ENCODE results near the gene IFT122. TPM values are rescaled to one million over a fixed set of nuclear protein-coding genes. Genes with fewer than 3 reads are reported as not detected.

The IFT122 gene
- total and polyA plus RNA-seq, 2 of the 4 experiments (the other 2 are of a cell fraction) = 16.8 to 28.0 TPM

- H3K56ac ChIP-seq (ENCODE audit: extremely low read depth, insufficient read depth, low read length) = no peak overlapping the region
- H3K23ac ChIP-seq (ENCODE audit: low read depth, low read length) = no peak overlapping the region
- intact Hi-C loops (cut with micrococcal nuclease) (no loop called here), in situ Hi-C loops (cut with MboI; ENCODE audit: low sequenced_read_pairs) (no loop called here), dilution Hi-C loops (cut with HindIII; ENCODE audit: low sequenced_read_pairs, unreplicated experiment) (no loop called here)
- no peaks in the 10 kb centered on the region for H3K79me1 ChIP-seq (ENCODE audit: low read depth in 1 of 2, low read length in 2 of 2)
- no peak overlapping the region for H3K4ac ChIP-seq (ENCODE audit: low read depth, low read length)
- no peak overlapping the region for H2BK15ac ChIP-seq (ENCODE audit: low read depth, low read length)
- H4K5ac ChIP-seq (ENCODE audit: low read depth, low read length) = no peak overlapping the region
- no peak overlapping the region for H2AFZ ChIP-seq (replicated peaks; ENCODE audit: low read length, poor library complexity)
- H3K27me3 ChIP-seq (ENCODE audit: control insufficient read depth, insufficient read depth, low read length) = no peaks in the 10 kb centered on the region
- no peak overlapping the region for H3K9ac ChIP-seq (ENCODE audit: low read depth, low read length)
- ChIA-PET POLR2A (ENCODE audit: unreplicated experiment) (no interaction called here), CTCF (no interaction called here)
- H3K9me1 ChIP-seq (ENCODE audit: insufficient read depth, low read length) = peaks cover 6% of the 10 kb centered on the region; the same call in 1 of the 2 replicates
- H4K8ac ChIP-seq (ENCODE audit: low read depth in 2 of 2, low read length in 2 of 2) = no peak overlapping the region
- no peak overlapping the region for H2BK120ac ChIP-seq (ENCODE audit: low read depth, low read length)
- no peak overlapping the region for H3K4me3 ChIP-seq (ENCODE audit: insufficient read depth, low read depth, low read length)
- no peak overlapping the region for H2BK20ac ChIP-seq (ENCODE audit: low read depth, low read length)
- no peak overlapping the region for H3K18ac ChIP-seq (ENCODE audit: low read depth, low read length)
- H3K4me1 ChIP-seq (ENCODE audit: control insufficient read depth, insufficient read depth, low read length) = no peaks in the 10 kb centered on the region
- H2BK5ac ChIP-seq (ENCODE audit: low read depth, low read length, poor library complexity, severe bottlenecking) = no peak overlapping the region
- no peak for ATAC-seq (ENCODE audit: low read depth)
- H2AK9ac ChIP-seq (replicated peaks; ENCODE audit: low read depth, low read length, poor library complexity) = no peak overlapping the region
- H3K36me3 ChIP-seq (ENCODE audit: control insufficient read depth, insufficient read depth, low read length) = peaks cover 20% of the 10 kb centered on the region; the same call in 1 of the 2 replicates
- TF ChIP-seq POLR2A (IDR thresholded peaks at IDR 0.05; ENCODE audit: low read depth, low read length) = no peak
- TF ChIP-seq MAZ (IDR thresholded peaks at IDR 0.05; ENCODE audit: borderline replicate concordance, low read depth, low read length) = no peak
- no peak for TF ChIP-seq FOS (IDR thresholded peaks at IDR 0.05; ENCODE audit: low read depth, low read length)
- TF ChIP-seq RAD21 (IDR thresholded peaks at IDR 0.05; ENCODE audit: low read length) = no peak
- TF ChIP-seq MXI1 (IDR thresholded peaks at IDR 0.05; ENCODE audit: borderline replicate concordance, low read depth, low read length) = no peak
- no peak for TF ChIP-seq CTCF (conservative IDR thresholded peaks at IDR 0.05; ENCODE audit: low read depth, low read length)
- no peak for TF ChIP-seq RCOR1 (IDR thresholded peaks at IDR 0.05; ENCODE audit: insufficient replicate concordance, low read length)
- no peak for TF ChIP-seq SMC3 (IDR thresholded peaks at IDR 0.05; ENCODE audit: low read depth, low read length)
- no peak for TF ChIP-seq CHD1 (IDR thresholded peaks at IDR 0.05; ENCODE audit: low read depth, low read length)
- no peak for TF ChIP-seq BHLHE40 (IDR thresholded peaks at IDR 0.05; ENCODE audit: low read depth, low read length)
- TF ChIP-seq NFE2L2 (IDR thresholded peaks at IDR 0.05; ENCODE audit: low read depth, low read length) = no peak
- TF ChIP-seq RFX5 (IDR thresholded peaks at IDR 0.05; ENCODE audit: low read depth, low read length) = no peak
- TF ChIP-seq ELK1 (IDR thresholded peaks at IDR 0.05; ENCODE audit: borderline replicate concordance, low read depth, low read length) = no peak
- TF ChIP-seq CEBPB (IDR thresholded peaks at IDR 0.05; ENCODE audit: low read depth, low read length) = no peak
- no peaks in the 10 kb centered on the region for H4K20me1 ChIP-seq (ENCODE audit: insufficient read depth, low read length)
- DNase-seq = no peak
- no peak overlapping the region for H3K4me2 ChIP-seq (ENCODE audit: low read depth, low read length)
- H4K91ac ChIP-seq (ENCODE audit: insufficient read depth, low read depth, low read length) = no peak overlapping the region
- no peak overlapping the region for H3K14ac ChIP-seq (replicated peaks; ENCODE audit: low read depth, low read length)
- H3K27ac ChIP-seq (ENCODE audit: insufficient read depth, low read length) = no peak overlapping the region
- no peak overlapping the region for H2AK5ac ChIP-seq (ENCODE audit: low read depth, low read length)
- BruUV-seq (replicated peaks) = no TSS peak
- H3K9me3 ChIP-seq (ENCODE audit: control insufficient read depth, insufficient read depth, low read length) = no peaks in the 10 kb centered on the region
Observed at GRCh38 chr3:129512595-129512994, 72.6 kb downstream of the IFT122 start.

Measured in IMR-90 (cell line).